GM12878 (cell line): Measurements from ENCODE around the gene GRIK1. TPM values are rescaled to one million over a fixed set of nuclear protein-coding genes. Genes with fewer than 3 reads are reported as not detected.

Experiments used
- ATAC-seq: fragments of 200-7000 bp; cut with Tn5 transposase; 3 replicates; pipeline ENCODE4 v1.9.1; 2020; ENCODE audit warnings: mild to moderate bottlenecking, moderate library complexity
- BruUV-seq: library from RNA; stranded (reverse); fragments of 400-500 nt; replicated peaks from 2 replicates; lab custom pipeline; 2021; lab: Mats Ljungman, UMichigan
- CTCF ChIA-PET: fragments of 300-600 bp; sonication (Branson Sonifier 250); formaldehyde crosslinking; extraction: SDS; loops from one replicate; lab custom pipeline; 2021; ENCODE audit warnings: inconsistent platforms; lab: Yijun Ruan, JAX
- POLR2A ChIA-PET: fragments of 350-600 bp; formaldehyde crosslinking; extraction: SDS; loops from one replicate; lab custom pipeline; 2021; ENCODE audit warnings: inconsistent platforms; lab: Charles Lee
- RAD21 ChIA-PET: fragments of 300-600 bp; sonication (Branson Sonifier 250); formaldehyde crosslinking; loops from one replicate; lab custom pipeline; 2023; ENCODE audit warnings: antibody characterized with exemption; ENCODE audit not compliant: unreplicated experiment; lab: Charles Lee
- SMC1A ChIA-PET: fragments of 300-600 bp; sonication (Branson Sonifier 250); formaldehyde crosslinking; loops from one replicate; lab custom pipeline; 2023; ENCODE audit not compliant: unreplicated experiment, uncharacterized antibody; lab: Charles Lee
- DNase-seq: peaks from one replicate; pipeline ENCODE4 v3.0.0-alpha.2; 2011; ENCODE audit warnings: low read depth, low spot score
- FAIRE-seq: peaks from 3 replicates; lab custom pipeline; 2011; peaks lifted over from hg19 to GRCh38; lab: Jason Lieb, UNC
- H2AFZ ChIP-seq: 2 replicates; pipeline ENCODE4 v1.6.0; 2011; ENCODE audit warnings: low read depth, low read length, control low read depth; ENCODE audit not compliant: control insufficient read depth
- H3K27ac ChIP-seq: 2 replicates; pipeline ENCODE4 v1.5.1; 2011; ENCODE audit warnings: control low read depth; ENCODE audit not compliant: control insufficient read depth, insufficient read depth
- H3K27me3 ChIP-seq, 2 experiments: replicated peaks in 1 of 2; 2 replicates each; pipeline versions ENCODE4 v1.6.0 to v1.6.1; 2011; ENCODE audit warnings: low read length in 1 of 2; ENCODE audit not compliant: control insufficient read depth in 2 of 2, insufficient read depth in 2 of 2
- H3K36me3 ChIP-seq, 2 experiments: 2 replicates each; pipeline ENCODE4 v1.5.1; 2011; ENCODE audit warnings: low read length in 1 of 2; ENCODE audit not compliant: control insufficient read depth in 2 of 2, insufficient read depth in 2 of 2
- H3K4me1 ChIP-seq: 2 replicates; pipeline ENCODE4 v1.6.1; 2011; ENCODE audit warnings: mild to moderate bottlenecking, low read length, moderate library complexity, mixed read lengths; ENCODE audit not compliant: control insufficient read depth, insufficient read depth
- H3K4me2 ChIP-seq: 2 replicates; pipeline ENCODE4 v1.6.0; 2011; ENCODE audit warnings: control low read depth; ENCODE audit not compliant: control insufficient read depth, insufficient read depth
- H3K4me3 ChIP-seq: fragments of 200-600 bp; sonication (generic); 2 replicates; pipeline ENCODE4 v1.5.1; 2016
- H3K79me2 ChIP-seq: 2 replicates; pipeline ENCODE4 v1.6.0; 2011; ENCODE audit warnings: low read length; ENCODE audit not compliant: control insufficient read depth, insufficient read depth
- H3K9ac ChIP-seq: 2 replicates; pipeline ENCODE4 v1.8.0; 2011; ENCODE audit warnings: low read length, control low read depth, mixed read lengths; ENCODE audit not compliant: control insufficient read depth, insufficient read depth
- H3K9me3 ChIP-seq: replicated peaks from 3 replicates; pipeline ENCODE4 v1.5.1; 2011; ENCODE audit warnings: mild to moderate bottlenecking, low read length; ENCODE audit not compliant: control insufficient read depth, insufficient read depth
- H4K20me1 ChIP-seq: 2 replicates; pipeline ENCODE4 v1.6.0; 2011; ENCODE audit not compliant: control insufficient read depth, insufficient read depth
- MXI1 ChIP-seq: fragments of 150-350 bp; IDR thresholded peaks from 2 replicates; pipeline ENCODE4 v1.6.1; 2011; ENCODE audit warnings: low read depth, mild to moderate bottlenecking, inconsistent platforms, low read length, improper control_type of control experiment
- NR2C2 ChIP-seq: IDR thresholded peaks from 2 replicates; pipeline ENCODE4 v1.6.1; 2011; ENCODE audit warnings: borderline replicate concordance, low read depth; ENCODE audit not compliant: control insufficient read depth, insufficient read length
- SREBF1 ChIP-seq: IDR thresholded peaks from 2 replicates; pipeline ENCODE4 v1.6.1; 2012; ENCODE audit warnings: mild to moderate bottlenecking, low read length
- SUPT20H ChIP-seq: IDR thresholded peaks from 2 replicates; pipeline ENCODE4 v1.6.1; 2011; ENCODE audit warnings: low read depth, mild to moderate bottlenecking, low read length, moderate library complexity, borderline replicate concordance; ENCODE audit not compliant: control insufficient read depth
- ZNF622 ChIP-seq: fragments of 450-650 bp; IDR thresholded peaks from 2 replicates; pipeline ENCODE4 v1.6.1; 2017; ENCODE audit warnings: mild to moderate bottlenecking, inconsistent platforms
- WGBS: methylation state at CpG from one replicate; pipeline ENCODE4 v1.1.6; 2016; ENCODE audit warnings: low lambda C conversion rate; ENCODE audit not compliant: insufficient replicate concordance, insufficient coverage; ENCODE audit errors: missing lambda C conversion rate; 5-methylcytosine and 5-hydroxymethylcytosine counted together
- in situ Hi-C: fragments of 300-500 bp; cut with MboI; formaldehyde crosslinking; loops from 9 replicates; pipeline ENCODE4 v1.14.3; 2018; ENCODE audit warnings: mixed read lengths
- intact Hi-C: fragments of 100-400 bp; cut with micrococcal nuclease; formaldehyde crosslinking; loops from one replicate; pipeline ENCODE4 v1.14.2; 2022; ENCODE audit not compliant: unreplicated experiment
- polyA plus RNA-seq, 11 experiments: library from polyadenylated mRNA; depleted of rRNA in 4 of 11; unstranded in 6 of 11; stranded (reverse) in 5 of 11; fragments of >200 nt; fragmentation: Nextera tagmentation in 4 of 11; fragmentation: Illumina TruSeq in 1 of 11; extraction: Ambion mirVana in 4 of 11; extraction: Trizol in 1 of 11; gene quantifications; 1 replicate in 1 of 11; 2 replicates in 10 of 11; pipeline versions ENCODE4 v1.2.1 to v1.2.3, GENCODE V29; 2011 to 2016; ENCODE audit warnings: inconsistent platforms in 2 of 11, missing spikeins in 2 of 11, low read depth in 1 of 11
- total RNA-seq, 4 experiments: library from RNA; depleted of rRNA in 3 of 4; stranded (reverse); fragments of >200 nt in 3 of 4; fragmentation: Illumina TruSeq in 1 of 4; extraction: Trizol in 1 of 4; gene quantifications; 2 replicates each; pipeline versions ENCODE4 v1.2.1 to v1.2.3, GENCODE V29; 2013 to 2021
- TF ChIP-seq, protein P1 (sequence below): IDR thresholded peaks from 2 replicates; pipeline ENCODE4 v1.6.1; 2011; ENCODE audit warnings: mild to moderate bottlenecking, low read depth, low read length, moderate library complexity; ENCODE audit not compliant: insufficient replicate concordance
- TF ChIP-seq, protein P2 (sequence below): IDR thresholded peaks from 2 replicates; pipeline ENCODE4 v1.6.1; 2012; ENCODE audit warnings: low read length, inconsistent platforms
- TF ChIP-seq, protein P3 (sequence below): fragments of 450-650 bp; IDR thresholded peaks from 2 replicates; pipeline ENCODE4 v1.6.1; 2016; ENCODE audit warnings: mild to moderate bottlenecking

The GRIK1 gene
- total and polyA plus RNA-seq, 10 of the 15 experiments (the other 5 are each of a cell fraction or from before 2014, with no cell fraction given), result 0.05 to 0.13 (median 0.09) TPM; not detected in 7

DNA sequence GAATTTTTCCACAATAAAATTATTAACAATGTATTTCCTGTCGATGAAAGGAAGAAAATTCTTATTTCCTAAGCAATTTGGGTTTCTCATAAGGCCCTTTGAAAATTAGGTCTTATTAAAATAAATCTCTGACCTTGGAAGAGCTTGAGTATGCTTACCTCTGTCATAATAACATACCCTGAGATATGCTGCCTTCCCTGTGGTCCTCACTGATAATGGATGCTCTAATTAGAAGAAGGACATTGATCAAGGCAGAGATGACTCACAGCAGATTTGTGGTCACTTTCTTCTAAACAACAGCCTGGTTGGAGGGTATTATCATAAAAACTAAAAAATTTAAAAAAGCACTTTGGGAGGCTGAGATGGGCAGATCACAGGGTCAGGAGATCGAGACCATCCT lies 217.8 kb downstream of the GRIK1 start:
- CTCF ChIA-PET, result no interaction called here
- no peak for DNase-seq
- H3K36me3 ChIP-seq, result no peaks in the 10 kb centered on the region
- TF ChIP-seq, protein P1, sequence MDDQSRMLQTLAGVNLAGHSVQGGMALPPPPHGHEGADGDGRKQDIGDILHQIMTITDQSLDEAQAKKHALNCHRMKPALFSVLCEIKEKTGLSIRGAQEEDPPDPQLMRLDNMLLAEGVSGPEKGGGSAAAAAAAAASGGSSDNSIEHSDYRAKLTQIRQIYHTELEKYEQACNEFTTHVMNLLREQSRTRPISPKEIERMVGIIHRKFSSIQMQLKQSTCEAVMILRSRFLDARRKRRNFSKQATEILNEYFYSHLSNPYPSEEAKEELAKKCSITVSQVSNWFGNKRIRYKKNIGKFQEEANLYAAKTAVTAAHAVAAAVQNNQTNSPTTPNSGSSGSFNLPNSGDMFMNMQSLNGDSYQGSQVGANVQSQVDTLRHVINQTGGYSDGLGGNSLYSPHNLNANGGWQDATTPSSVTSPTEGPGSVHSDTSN, result no peak
- TF ChIP-seq ZNF622 (no peak), SUPT20H (no peak)
- TF ChIP-seq, protein P2, sequence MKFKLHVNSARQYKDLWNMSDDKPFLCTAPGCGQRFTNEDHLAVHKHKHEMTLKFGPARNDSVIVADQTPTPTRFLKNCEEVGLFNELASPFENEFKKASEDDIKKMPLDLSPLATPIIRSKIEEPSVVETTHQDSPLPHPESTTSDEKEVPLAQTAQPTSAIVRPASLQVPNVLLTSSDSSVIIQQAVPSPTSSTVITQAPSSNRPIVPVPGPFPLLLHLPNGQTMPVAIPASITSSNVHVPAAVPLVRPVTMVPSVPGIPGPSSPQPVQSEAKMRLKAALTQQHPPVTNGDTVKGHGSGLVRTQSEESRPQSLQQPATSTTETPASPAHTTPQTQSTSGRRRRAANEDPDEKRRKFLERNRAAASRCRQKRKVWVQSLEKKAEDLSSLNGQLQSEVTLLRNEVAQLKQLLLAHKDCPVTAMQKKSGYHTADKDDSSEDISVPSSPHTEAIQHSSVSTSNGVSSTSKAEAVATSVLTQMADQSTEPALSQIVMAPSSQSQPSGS, result no peak
- no peak overlapping the region for H3K4me2 ChIP-seq
- SMC1A ChIA-PET, result no interaction called here
- H3K4me1 ChIP-seq, result no peaks in the 10 kb centered on the region
- no peak overlapping the region for H2AFZ ChIP-seq
- POLR2A ChIA-PET, result no interaction called here
- no peak for ATAC-seq
- intact Hi-C loops (no loop called here), in situ Hi-C loops (no loop called here)
- no peak overlapping the region for H3K27ac ChIP-seq
- 30% methylated on average over 2 of the region's 2 CpGs for WGBS
- no peak for FAIRE-seq
- no peaks in the 10 kb centered on the region for H4K20me1 ChIP-seq
- H3K4me3 ChIP-seq, result no peak overlapping the region
- no peaks in the 10 kb centered on the region for H3K9me3 ChIP-seq
- H3K9ac ChIP-seq, result no peak overlapping the region
- RAD21 ChIA-PET, result no interaction called here
- BruUV-seq, result no TSS peak
- no peaks in the 10 kb centered on the region for H3K27me3 ChIP-seq
- no peaks in the 10 kb centered on the region for H3K79me2 ChIP-seq

DNA sequence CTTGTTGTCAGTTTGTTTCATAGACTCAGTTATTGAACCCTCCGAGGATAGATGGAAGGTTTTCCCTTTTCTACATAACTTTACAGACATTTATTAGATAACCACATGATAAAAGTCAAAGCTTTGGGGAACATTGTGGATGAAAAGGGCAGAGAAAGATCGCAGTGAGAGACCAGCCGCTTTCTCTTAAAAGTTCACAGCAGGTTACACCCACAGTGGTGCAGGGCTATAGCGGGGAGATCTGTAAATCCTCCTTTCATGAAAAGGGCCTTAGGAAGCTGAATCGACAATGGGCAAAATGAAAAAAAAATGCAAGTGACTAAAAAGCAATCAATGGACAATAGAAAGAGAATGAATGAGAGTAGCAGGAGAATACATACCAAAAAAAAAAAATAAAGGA lies 218.6 kb downstream of the GRIK1 start:
- ChIA-PET RAD21 (no interaction called here), SMC1A (interaction anchor here (0.9 kb wide), 1 partner anchor 9 kb away, joined by 3 read pairs; no protein-coding TSS in a partner anchor), POLR2A (no interaction called here), CTCF (no interaction called here)
- in situ Hi-C loops (no loop called here), intact Hi-C loops (no loop called here)
- Histone ChIP-seq H3K9me3 (no peaks in the 10 kb centered on the region), H2AFZ (no peak overlapping the region), H3K4me2 (no peak overlapping the region), H3K27ac (no peak overlapping the region), H3K4me3 (no peak overlapping the region), H3K9ac (no peak overlapping the region), H3K27me3 (no peaks in the 10 kb centered on the region), H3K4me1 (no peaks in the 10 kb centered on the region), H3K36me3 (no peaks in the 10 kb centered on the region), H3K79me2 (no peaks in the 10 kb centered on the region), H4K20me1 (no peaks in the 10 kb centered on the region)
- TF ChIP-seq SREBF1 (no peak), NR2C2 (no peak), MXI1 (no peak), SUPT20H (no peak)
- TF ChIP-seq, protein P3, sequence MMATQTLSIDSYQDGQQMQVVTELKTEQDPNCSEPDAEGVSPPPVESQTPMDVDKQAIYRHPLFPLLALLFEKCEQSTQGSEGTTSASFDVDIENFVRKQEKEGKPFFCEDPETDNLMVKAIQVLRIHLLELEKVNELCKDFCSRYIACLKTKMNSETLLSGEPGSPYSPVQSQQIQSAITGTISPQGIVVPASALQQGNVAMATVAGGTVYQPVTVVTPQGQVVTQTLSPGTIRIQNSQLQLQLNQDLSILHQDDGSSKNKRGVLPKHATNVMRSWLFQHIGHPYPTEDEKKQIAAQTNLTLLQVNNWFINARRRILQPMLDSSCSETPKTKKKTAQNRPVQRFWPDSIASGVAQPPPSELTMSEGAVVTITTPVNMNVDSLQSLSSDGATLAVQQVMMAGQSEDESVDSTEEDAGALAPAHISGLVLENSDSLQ, result no peak
- 28% methylated on average over 5 of the region's 5 CpGs for WGBS
- BruUV-seq, result no TSS peak
- ATAC-seq (no peak), DNase-seq (no peak), FAIRE-seq (no peak)
